ENCODE measurements around the gene CDC42EP4.

- TF ChIP-seq CTCF (IDR thresholded peaks at IDR 0.05 in 8 of 11, conservative IDR thresholded peaks at IDR 0.05 in 3 of 11) (no peak), POLR2A (IDR thresholded peaks at IDR 0.05) (no peak)
These were observed 22.1 kb downstream of the CDC42EP4 start for GRCh38 chr17:73289549-73290254.
